Liver (tissue), 9 donors: ENCODE measurements around the gene JDP2. TPM values are rescaled to one million over a fixed set of nuclear protein-coding genes. Genes with fewer than 3 reads are reported as not detected.
A peak's percentile ranks its signal among the peaks of the same experiment; 100 is the strongest.

ENCODE experiments used
- DNase-seq: peaks from one replicate; pipeline ENCODE4 v3.0.0-alpha.2; 2017; ENCODE audit warnings: low spot score
- H3K27ac ChIP-seq, 2 donors: one replicate each; pipeline ENCODE4 v1.7.0; 2013; ENCODE audit warnings: inconsistent platforms in 2 of 2, low read length in 2 of 2, control low read depth in 1 of 2, low read depth in 1 of 2, mild to moderate bottlenecking in 1 of 2
- H3K27me3 ChIP-seq, 4 donors: one replicate each; pipeline versions ENCODE4 v1.6.1 to v1.7.0; 2013; ENCODE audit warnings: low read length in 3 of 4, inconsistent platforms in 1 of 4, mild to moderate bottlenecking in 1 of 4, moderate library complexity in 1 of 4; ENCODE audit not compliant: control insufficient read depth in 4 of 4, insufficient read depth in 4 of 4
- H3K36me3 ChIP-seq, 4 donors: one replicate each; pipeline versions ENCODE4 v1.6.1 to v1.7.0; 2013; ENCODE audit warnings: low read length in 3 of 4, mild to moderate bottlenecking in 3 of 4, low read depth in 1 of 4, moderate library complexity in 1 of 4; ENCODE audit not compliant: control insufficient read depth in 4 of 4, insufficient read depth in 3 of 4
- H3K4me1 ChIP-seq, 4 donors: one replicate each; pipeline versions ENCODE4 v1.6.1 to v1.7.0; 2013; ENCODE audit warnings: low read length in 3 of 4, mild to moderate bottlenecking in 3 of 4, moderate library complexity in 1 of 4; ENCODE audit not compliant: control insufficient read depth in 4 of 4, insufficient read depth in 4 of 4
- H3K4me3 ChIP-seq, 3 donors: one replicate each; pipeline versions ENCODE4 v1.6.1 to v1.7.0; 2013; ENCODE audit warnings: low read length in 3 of 3, control low read depth in 1 of 3, low read depth in 1 of 3, mild to moderate bottlenecking in 1 of 3
- H3K9ac ChIP-seq, 2 donors: one replicate each; pipeline ENCODE4 v1.7.0; 2013; ENCODE audit warnings: low read length in 2 of 2, mild to moderate bottlenecking in 2 of 2, moderate library complexity in 2 of 2, control low read depth in 1 of 2, low read depth in 1 of 2
- H3K9me3 ChIP-seq, 4 donors: one replicate each; pipeline versions ENCODE4 v1.6.1 to v1.7.0; 2013; ENCODE audit warnings: low read length in 3 of 4; ENCODE audit not compliant: control insufficient read depth in 4 of 4
- ATF3 ChIP-seq: IDR thresholded peaks from 2 replicates; pipeline ENCODE4 v1.6.1; 2016; ENCODE audit warnings: antibody characterized with exemption
- CTCF ChIP-seq: fragments of 150-350 bp; IDR thresholded peaks from 2 replicates; pipeline ENCODE4 v1.5.1; 2017; ENCODE audit warnings: improper control_type of control experiment, low read depth, low read length; ENCODE audit not compliant: missing input control
- FOXA1 ChIP-seq: IDR thresholded peaks from 2 replicates; pipeline ENCODE4 v1.6.1; 2016; ENCODE audit warnings: antibody characterized with exemption
- FOXA2 ChIP-seq: IDR thresholded peaks from 2 replicates; pipeline ENCODE4 v1.6.1; 2016; ENCODE audit warnings: antibody characterized with exemption
- GABPA ChIP-seq, 2 donors: IDR thresholded peaks in 1 of 2; conservative IDR thresholded peaks in 1 of 2; 2 replicates each; pipeline ENCODE4 v1.6.1; 2016; ENCODE audit warnings: antibody characterized with exemption in 2 of 2, mild to moderate bottlenecking in 1 of 2, moderate library complexity in 1 of 2
- HNF4A ChIP-seq, 2 donors: conservative IDR thresholded peaks; 2 replicates each; pipeline ENCODE4 v1.6.1; 2016; ENCODE audit warnings: antibody characterized with exemption in 2 of 2, mild to moderate bottlenecking in 2 of 2
- JUND ChIP-seq, 2 donors: IDR thresholded peaks; 2 replicates each; pipeline ENCODE4 v1.6.1; 2016; ENCODE audit warnings: antibody characterized with exemption in 2 of 2
- MAX ChIP-seq: IDR thresholded peaks from 2 replicates; pipeline ENCODE4 v1.6.1; 2016; ENCODE audit warnings: antibody characterized with exemption
- NR2F2 ChIP-seq: IDR thresholded peaks from 2 replicates; pipeline ENCODE4 v1.6.1; 2016; ENCODE audit warnings: antibody characterized with exemption
- RAD21 ChIP-seq, 2 donors: IDR thresholded peaks; 2 replicates each; pipeline ENCODE4 v1.6.1; 2016; ENCODE audit warnings: antibody characterized with exemption in 2 of 2, mild to moderate bottlenecking in 2 of 2
- REST ChIP-seq: IDR thresholded peaks from 2 replicates; pipeline ENCODE4 v1.6.1; 2016; ENCODE audit warnings: antibody characterized with exemption, mild to moderate bottlenecking
- SP1 ChIP-seq: IDR thresholded peaks from 2 replicates; pipeline ENCODE4 v1.6.1; 2018; ENCODE audit warnings: antibody characterized with exemption, mild to moderate bottlenecking
- TAF1 ChIP-seq: conservative IDR thresholded peaks from 2 replicates; pipeline ENCODE4 v1.6.1; 2016; ENCODE audit warnings: antibody characterized with exemption, mild to moderate bottlenecking
- ZBTB33 ChIP-seq: IDR thresholded peaks from 2 replicates; pipeline ENCODE4 v1.6.1; 2016; ENCODE audit warnings: antibody characterized with exemption
- WGBS: extraction: QIAGEN DNeasy Blood & Tissue Kit; methylation state at CpG from one replicate; pipeline ENCODE4 v1.1.7; 2013; 5-methylcytosine and 5-hydroxymethylcytosine counted together
- polyA plus RNA-seq, 2 donors: library from polyadenylated mRNA; stranded (reverse) in 1 of 2; unstranded in 1 of 2; fragments of 200-250 nt in 1 of 2; fragments of >200 nt in 1 of 2; fragmentation: Nextera tagmentation in 1 of 2; extraction: Ambion mirVana in 1 of 2; gene quantifications; one replicate each; pipeline versions ENCODE4 v1.2.1 to v1.2.3, GENCODE V29; 2013 to 2015
- total RNA-seq, 2 donors: library from RNA; depleted of rRNA; stranded (reverse); fragments of >200 nt; gene quantifications; one replicate each; pipeline ENCODE4 v1.2.3, GENCODE V29; 2014
- donor health status: healthy.
- donor health status: healthy.
- donor health status: healthy.
- donor health status: healthy.
- donor health status: healthy.

The JDP2 gene
- total and polyA plus RNA-seq, 4 donors, result 2.4 to 14.6 (median 8.7) TPM

GRCh38 chr14:75449696-75450095 is 21.9 kb downstream of the JDP2 start:
- H3K4me1 ChIP-seq, result peaks cover 25 to 59% (median 52%) of the 10 kb centered on the region in 4 donors
- no peaks in the 10 kb centered on the region for H3K9me3 ChIP-seq
- H3K36me3 ChIP-seq, result peaks cover 0 to 3% (median 1%) of the 10 kb centered on the region in 4 donors
- peak overlapping the region in 1 of 2 donors; percentile 4 for H3K9ac ChIP-seq
- H3K27ac ChIP-seq, result peak overlapping the region; percentile 77 to 88
- H3K27me3 ChIP-seq, result no peaks in the 10 kb centered on the region
- DNase-seq, result no peak
- TF ChIP-seq TAF1 (no peak), FOXA1 (no peak), FOXA2 (no peak), ATF3 (no peak), RAD21 (IDR thresholded peaks at IDR 0.05) (no peak), MAX (no peak), HNF4A (conservative IDR thresholded peaks at IDR 0.05) (no peak), REST (no peak), ZBTB33 (no peak), CTCF (no peak), SP1 (no peak), NR2F2 (no peak), GABPA (IDR thresholded peaks at IDR 0.05 in 1 of 2, conservative IDR thresholded peaks at IDR 0.05 in 1 of 2) (no peak), JUND (IDR thresholded peaks at IDR 0.05) (no peak)
- no peak overlapping the region for H3K4me3 ChIP-seq
- WGBS, result 42% methylated on average over 4 of the region's 4 CpGs
